IPS DF 6.9 (cell line): ENCODE data around the gene VAPA.

ENCODE experiments used
- DNase-seq: peaks from one replicate; pipeline ENCODE4 v3.0.0-alpha.2; 2013; ENCODE audit warnings: low read depth, low spot score
- H3K27ac ChIP-seq: one replicate; pipeline ENCODE4 v1.5.1; 2013; ENCODE audit warnings: low read length, control low read depth
- H3K27me3 ChIP-seq: 2 replicates; pipeline ENCODE4 v1.6.1; 2013; ENCODE audit warnings: mild to moderate bottlenecking, low read length; ENCODE audit not compliant: control insufficient read depth, insufficient read depth
- H3K36me3 ChIP-seq: 2 replicates; pipeline ENCODE4 v1.6.1; 2013; ENCODE audit warnings: low read length; ENCODE audit not compliant: control insufficient read depth, insufficient read depth
- H3K4me1 ChIP-seq: 2 replicates; pipeline ENCODE4 v1.6.1; 2013; ENCODE audit warnings: low read length; ENCODE audit not compliant: control insufficient read depth, insufficient read depth
- H3K4me3 ChIP-seq: 2 replicates; pipeline ENCODE4 v1.5.1; 2013; ENCODE audit warnings: mild to moderate bottlenecking, low read length
- H3K9me3 ChIP-seq: 2 replicates; pipeline ENCODE4 v1.6.1; 2013; ENCODE audit warnings: low read length, inconsistent platforms; ENCODE audit not compliant: control insufficient read depth, insufficient read depth
- WGBS: extraction: QIAGEN DNeasy Blood & Tissue Kit; methylation state at CpG from one replicate; pipeline ENCODE4 v1.1.7; 2013; ENCODE audit warnings: mixed read lengths, missing lambda C conversion rate; ENCODE audit not compliant: insufficient read length, insufficient coverage; 5-methylcytosine and 5-hydroxymethylcytosine counted together

VAPA gene

DNA sequence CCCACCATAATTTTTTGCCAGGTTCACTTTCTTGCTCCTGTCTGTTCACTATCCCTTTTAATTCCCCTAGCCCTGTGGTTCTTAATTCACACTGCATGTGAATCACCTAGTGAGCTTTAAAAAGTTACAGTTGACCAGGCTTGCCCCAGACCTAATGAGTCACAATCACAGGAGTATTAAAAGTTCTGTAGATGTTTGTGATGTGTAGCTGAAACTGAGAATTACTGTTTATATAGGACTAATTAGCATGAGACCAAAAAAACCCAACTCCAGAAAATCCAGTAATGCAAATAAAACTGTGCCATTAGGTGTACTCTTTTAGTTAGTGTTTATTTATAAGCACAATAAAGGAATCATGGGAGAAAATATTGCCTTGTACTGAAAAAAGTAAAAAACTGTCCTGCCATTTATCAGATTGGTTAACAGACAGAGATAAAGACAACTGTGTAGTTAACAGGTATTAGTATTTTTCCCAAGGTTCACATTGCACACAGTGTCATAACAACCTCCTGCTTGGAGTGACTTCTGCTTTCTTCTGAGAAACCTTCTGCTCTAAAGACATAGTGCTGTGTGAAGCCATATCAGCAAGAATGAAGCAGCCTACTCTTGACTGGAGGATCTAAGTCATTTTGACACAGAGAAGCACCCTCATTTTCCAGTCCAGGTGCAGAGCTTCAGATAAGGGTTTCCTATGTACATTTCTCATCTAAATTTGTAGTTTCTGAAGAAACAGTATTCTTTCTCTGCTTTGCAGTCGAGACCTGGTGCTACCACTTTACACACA, 39.0 kb downstream of the VAPA start:
- no peaks in the 10 kb centered on the region for H3K27me3 ChIP-seq
- no peak for DNase-seq
- no peaks in the 10 kb centered on the region for H3K9me3 ChIP-seq
- H3K4me3 ChIP-seq, result no peak overlapping the region
- no peaks in the 10 kb centered on the region for H3K4me1 ChIP-seq
- peaks cover 4% of the 10 kb centered on the region; the same call in 1 of the 2 replicates for H3K36me3 ChIP-seq
- H3K27ac ChIP-seq, result no peak overlapping the region
- WGBS, result no CpG with 5 or more reads among the region's 1 CpG

DNA sequence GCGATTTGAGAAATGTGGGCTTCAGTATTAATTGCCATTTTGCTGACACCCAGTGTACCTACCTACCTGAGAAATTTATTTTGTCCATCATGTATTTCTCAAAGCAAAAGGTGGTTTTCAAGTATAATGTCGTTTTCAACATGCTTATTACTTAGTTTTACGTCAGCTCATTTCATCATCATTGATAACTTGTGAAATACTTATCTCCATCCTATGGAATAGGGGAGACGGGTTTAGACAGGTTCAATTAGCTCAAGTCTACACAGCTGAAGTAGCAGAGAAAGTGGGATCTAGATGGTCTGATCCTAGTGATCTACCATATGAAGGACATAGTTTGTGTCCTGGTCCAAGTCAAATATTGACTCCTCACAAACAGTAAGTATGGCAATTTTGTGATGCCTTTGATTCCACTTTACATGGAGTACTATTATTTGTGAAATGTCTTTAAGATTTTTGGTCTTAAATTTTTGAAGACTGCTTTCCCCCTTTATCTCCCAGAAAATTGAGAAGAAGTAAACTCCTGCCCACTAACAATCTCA, 45.1 kb downstream of the VAPA start:
- no peak for DNase-seq
- no CpG with 5 or more reads among the region's 4 CpGs for WGBS
- no peaks in the 10 kb centered on the region for H3K27me3 ChIP-seq
- H3K27ac ChIP-seq, result no peak overlapping the region
- peaks cover 3% of the 10 kb centered on the region; the same call in 1 of the 2 replicates for H3K36me3 ChIP-seq
- H3K4me1 ChIP-seq, result no peaks in the 10 kb centered on the region
- no peak overlapping the region for H3K4me3 ChIP-seq
- H3K9me3 ChIP-seq, result no peaks in the 10 kb centered on the region

DNA sequence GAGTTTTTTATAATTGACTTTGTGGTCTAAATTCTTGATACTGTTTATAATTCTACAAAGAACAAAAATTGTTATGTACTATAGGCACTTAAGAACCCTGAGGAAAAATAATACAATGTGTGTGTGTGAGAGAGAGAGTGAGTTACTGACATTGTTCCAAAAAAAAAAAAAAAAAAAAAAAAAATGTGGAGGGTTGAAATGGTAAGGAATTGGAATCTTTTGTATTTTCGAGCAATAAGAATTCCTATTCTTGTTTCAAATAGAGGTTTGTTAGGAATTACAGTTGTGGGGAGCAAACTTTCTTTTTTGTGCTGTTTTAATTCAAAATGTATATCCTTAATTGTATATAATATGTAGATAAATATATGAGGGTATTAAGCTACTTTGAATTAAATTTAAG, 45.7 kb downstream of the VAPA start:
- DNase-seq, result no peak
- Histone ChIP-seq H3K27ac (no peak overlapping the region), H3K4me1 (no peaks in the 10 kb centered on the region), H3K9me3 (no peaks in the 10 kb centered on the region), H3K27me3 (no peaks in the 10 kb centered on the region), H3K36me3 (no peaks in the 10 kb centered on the region; the same call in 1 of the 2 replicates), H3K4me3 (no peak overlapping the region)
- 100% methylated on average over 1 of the region's 1 CpG for WGBS

DNA sequence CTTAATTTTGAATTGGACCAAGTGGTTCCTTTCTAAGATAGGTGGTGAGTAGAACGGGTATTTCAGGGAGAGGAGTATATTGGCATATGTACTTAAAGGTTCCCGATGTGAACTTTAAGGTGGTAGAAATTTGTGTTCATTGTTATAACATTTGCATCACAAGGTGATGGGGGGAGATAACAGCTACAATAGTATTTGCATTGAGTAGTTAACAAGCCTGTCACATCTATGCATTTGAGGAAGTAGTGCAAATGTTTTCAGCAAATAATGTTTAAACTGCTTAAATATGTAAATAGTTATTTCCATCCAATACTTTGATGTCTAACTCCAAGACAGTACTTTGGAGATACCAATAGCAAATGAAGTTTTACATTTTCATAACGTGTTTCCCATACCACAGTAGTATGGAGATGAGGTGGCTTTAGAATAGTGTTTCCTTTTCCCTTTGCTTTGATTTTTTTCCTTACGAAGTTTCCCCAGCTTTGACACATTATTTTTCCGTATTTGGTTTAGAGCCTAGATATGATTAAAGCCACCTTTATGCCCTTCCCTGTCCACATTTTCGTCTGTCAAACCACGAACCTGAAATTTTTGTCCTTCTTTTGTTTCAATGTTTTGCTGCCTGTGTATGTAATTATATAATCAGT, 46.6 kb downstream of the VAPA start:
- Histone ChIP-seq H3K4me1 (no peaks in the 10 kb centered on the region), H3K9me3 (no peaks in the 10 kb centered on the region), H3K36me3 (no peaks in the 10 kb centered on the region), H3K27me3 (no peaks in the 10 kb centered on the region), H3K27ac (no peak overlapping the region), H3K4me3 (no peak overlapping the region)
- DNase-seq, result no peak
- WGBS, result no CpG with 5 or more reads among the region's 7 CpGs

DNA sequence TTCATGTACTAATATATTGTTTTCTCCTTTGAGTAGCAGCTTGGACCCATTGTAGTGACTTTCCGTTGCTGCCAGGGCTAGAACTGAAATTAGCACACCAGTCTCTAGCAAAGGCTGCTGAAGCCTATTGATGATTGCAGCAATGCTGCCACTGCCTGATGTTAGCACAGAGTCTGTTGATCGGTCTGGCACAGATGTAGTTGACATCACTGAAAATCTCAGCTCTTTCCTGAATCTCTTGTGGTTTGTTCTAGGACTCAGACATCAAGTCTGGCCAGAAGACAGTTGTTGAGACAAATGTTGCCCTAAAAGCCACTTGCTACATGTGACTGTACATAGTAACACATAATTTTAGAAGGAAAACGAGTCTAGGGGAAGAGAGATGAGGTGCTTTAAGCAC, 47.2 kb downstream of the VAPA start:
- Histone ChIP-seq H3K27ac (no peak overlapping the region), H3K27me3 (no peaks in the 10 kb centered on the region), H3K36me3 (no peaks in the 10 kb centered on the region), H3K4me3 (no peak overlapping the region), H3K9me3 (no peaks in the 10 kb centered on the region), H3K4me1 (no peaks in the 10 kb centered on the region)
- no CpG with 5 or more reads among the region's 3 CpGs for whole genome bisulfite sequencing
- DNase-seq, result no peak

DNA sequence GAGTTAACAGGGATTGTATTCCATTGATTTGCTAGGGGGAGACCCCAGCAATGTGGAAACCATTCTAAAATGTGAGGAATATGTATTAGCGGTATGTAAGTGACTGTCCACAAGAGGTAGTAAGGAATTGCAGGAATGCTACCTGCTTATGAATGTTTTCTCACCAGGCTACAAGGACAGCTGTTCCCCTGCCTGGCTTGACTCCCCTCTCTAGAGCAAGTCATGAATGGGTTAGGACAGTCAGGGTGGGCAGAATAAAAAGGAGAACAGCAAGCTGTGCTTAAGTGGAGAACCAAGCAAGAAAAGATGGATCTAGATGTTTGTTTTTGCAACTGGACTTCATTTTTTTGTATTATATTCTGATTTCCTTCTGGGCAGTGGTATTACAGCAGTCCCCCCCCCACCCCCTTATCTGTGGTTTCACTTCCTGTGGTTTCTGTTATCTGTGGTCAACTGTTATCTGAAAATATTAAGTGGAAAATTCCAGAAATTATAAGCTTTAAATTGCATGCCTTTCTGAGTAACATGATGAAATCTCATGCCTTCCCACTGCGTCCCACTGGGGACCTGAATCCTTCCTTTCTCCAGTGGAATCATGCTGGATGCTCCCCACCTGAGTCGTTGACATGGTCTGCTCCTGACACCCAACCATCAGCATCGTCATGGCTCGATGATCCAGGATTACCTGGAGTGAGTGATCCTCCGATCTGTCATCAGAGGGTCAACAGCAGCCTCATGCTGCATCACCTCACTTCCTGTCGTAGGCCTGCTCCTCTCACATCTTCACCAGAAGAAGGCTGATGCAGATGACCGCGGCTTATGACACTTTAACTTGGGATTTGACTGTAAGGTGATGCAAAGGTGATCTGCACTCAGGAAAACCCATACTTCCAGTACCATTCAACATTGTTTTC, 52.2 kb downstream of the VAPA start:
- Histone ChIP-seq H3K4me1 (no peaks in the 10 kb centered on the region), H3K4me3 (no peak overlapping the region), H3K27me3 (no peaks in the 10 kb centered on the region), H3K36me3 (no peaks in the 10 kb centered on the region), H3K27ac (no peak overlapping the region), H3K9me3 (no peaks in the 10 kb centered on the region)
- DNase-seq, result no peak
- WGBS, result no CpG with 5 or more reads among the region's 9 CpGs

DNA sequence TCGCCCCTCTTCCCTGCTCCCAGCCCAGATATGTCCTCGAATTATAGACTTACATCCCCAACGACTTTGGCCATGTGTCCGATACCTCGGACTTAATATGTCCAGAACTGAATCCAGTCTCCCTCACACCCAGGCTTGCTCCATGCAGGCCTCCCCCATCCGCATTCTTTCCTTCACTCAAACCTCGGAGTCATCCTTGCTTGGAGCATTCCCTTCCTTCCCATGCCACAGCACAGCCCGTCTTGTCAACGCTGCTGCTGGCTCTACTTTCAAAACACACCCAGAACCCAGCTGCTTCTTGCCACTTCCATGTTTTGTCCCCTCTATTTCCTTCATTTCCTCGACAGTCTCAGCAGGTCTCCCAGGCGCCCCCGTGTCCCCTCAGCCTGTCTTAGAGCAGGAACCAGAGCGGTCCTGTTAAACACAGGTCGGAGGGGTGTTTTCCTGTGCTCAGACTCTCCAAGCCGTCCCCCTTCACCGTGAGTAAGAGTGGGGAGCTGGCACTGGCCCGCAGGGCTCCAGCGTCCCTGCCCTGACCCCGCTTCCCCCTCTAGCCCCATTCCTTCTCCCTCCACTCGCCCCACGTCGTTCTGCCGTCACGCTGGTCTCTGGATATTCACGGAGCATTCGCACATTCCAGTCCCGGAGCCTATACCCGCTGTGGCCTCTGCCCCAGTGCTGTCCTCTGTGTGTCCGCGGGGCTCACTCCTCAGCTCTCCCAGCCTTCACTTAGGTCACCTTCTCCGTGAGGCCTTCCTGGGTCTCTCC, 54.4 kb downstream of the VAPA start:
- Histone ChIP-seq H3K4me3 (no peak overlapping the region), H3K9me3 (no peaks in the 10 kb centered on the region), H3K36me3 (no peaks in the 10 kb centered on the region), H3K27ac (no peak overlapping the region), H3K27me3 (no peaks in the 10 kb centered on the region), H3K4me1 (no peaks in the 10 kb centered on the region)
- no CpG with 5 or more reads among the region's 31 CpGs for WGBS
- DNase-seq, result no peak

DNA sequence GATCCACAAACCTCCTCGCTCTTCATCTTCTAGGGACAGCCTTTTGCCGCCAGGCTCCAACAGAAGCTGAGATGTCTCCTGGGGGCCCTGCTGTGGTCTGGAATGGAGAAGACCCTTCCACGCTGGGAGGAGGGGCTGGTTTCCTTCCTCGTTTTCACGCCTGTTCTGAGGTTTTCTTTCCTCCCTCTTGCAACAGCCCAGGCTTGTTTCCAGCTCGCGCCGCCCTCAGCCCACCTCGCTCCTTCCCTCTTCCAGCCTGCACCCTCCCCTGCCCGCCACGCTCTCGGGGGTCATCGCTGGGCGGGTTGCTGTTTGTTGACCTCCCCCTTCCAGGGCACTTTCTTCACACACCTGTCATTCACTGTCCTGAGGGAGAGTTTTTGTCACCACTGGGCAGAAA, 55.4 kb downstream of the VAPA start:
- Histone ChIP-seq H3K4me3 (no peak overlapping the region), H3K27ac (no peak overlapping the region), H3K27me3 (no peaks in the 10 kb centered on the region), H3K4me1 (no peaks in the 10 kb centered on the region), H3K36me3 (no peaks in the 10 kb centered on the region), H3K9me3 (no peaks in the 10 kb centered on the region)
- DNase-seq, result no peak
- no CpG with 5 or more reads among the region's 14 CpGs for WGBS

DNA sequence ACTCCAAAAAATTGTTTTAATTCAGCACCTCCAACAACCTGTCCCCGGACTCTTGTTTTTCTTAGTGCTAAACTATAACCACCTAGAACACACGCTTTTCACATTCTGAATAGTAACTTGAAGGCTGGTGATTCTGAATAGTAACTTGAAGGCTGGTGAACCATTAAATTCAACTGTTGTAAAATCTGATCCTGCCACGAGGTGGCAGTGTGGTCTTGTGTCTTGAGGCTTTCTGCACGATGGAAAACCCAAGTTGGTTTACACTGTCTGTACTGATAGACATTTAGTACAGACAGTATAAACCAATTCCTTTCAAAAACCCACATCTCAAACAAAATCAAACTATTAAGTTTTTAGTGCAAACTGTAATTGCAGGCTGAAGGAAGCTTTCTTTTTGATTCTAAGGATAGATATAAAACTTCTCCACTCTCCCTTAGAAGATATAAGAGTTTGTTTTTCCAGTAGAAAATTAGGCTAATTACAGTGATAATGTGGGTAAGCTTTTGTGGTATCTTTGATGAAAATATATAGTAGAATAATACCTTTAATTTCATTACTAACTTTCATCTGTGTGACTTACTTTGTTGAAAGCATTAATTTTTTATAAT, 57.6 kb downstream of the VAPA start:
- Histone ChIP-seq H3K4me3 (no peak overlapping the region), H3K9me3 (no peaks in the 10 kb centered on the region), H3K27me3 (no peaks in the 10 kb centered on the region), H3K27ac (no peak overlapping the region), H3K4me1 (no peaks in the 10 kb centered on the region), H3K36me3 (no peaks in the 10 kb centered on the region)
- no CpG with 5 or more reads among the region's 4 CpGs for WGBS
- DNase-seq, result peak; percentile 47
